ENCODE data around the gene PPP1R2.

DNA sequence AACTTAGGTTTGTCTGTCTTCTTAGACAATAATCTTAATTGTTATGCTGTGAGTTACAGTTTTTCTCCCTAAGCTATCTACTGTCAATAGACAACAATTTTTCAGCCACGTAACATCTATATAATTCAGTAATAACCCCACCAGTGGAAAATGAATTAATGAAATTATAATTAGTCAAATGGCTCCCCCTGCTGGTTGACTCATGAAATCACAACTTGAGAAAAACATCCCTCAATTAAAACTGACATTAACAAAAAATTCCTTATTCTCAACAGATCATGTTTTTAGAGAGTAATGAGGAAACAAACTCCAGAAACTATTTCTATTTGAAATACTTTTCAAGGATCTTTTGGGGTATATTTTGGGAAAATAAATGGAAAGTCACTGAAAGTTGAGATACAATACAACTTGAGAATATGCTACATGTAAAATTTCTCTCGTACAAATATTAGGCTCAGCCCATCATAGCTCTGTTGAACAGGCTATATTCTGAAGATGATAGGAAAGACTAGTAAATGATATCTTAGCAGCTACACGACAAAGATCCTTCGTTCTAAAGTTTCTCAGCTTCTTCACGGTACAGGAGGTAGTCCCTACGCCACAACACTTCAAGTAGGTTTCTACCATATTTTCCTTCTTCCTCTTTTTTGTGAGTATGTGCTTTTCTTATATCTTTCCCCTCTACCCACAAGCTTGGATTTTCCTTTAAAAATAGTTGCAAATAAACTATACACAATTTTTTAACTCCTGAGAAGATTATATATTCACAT lies 20.7 kb downstream of the PPP1R2 start:
- TF ChIP-seq, protein P1, sequence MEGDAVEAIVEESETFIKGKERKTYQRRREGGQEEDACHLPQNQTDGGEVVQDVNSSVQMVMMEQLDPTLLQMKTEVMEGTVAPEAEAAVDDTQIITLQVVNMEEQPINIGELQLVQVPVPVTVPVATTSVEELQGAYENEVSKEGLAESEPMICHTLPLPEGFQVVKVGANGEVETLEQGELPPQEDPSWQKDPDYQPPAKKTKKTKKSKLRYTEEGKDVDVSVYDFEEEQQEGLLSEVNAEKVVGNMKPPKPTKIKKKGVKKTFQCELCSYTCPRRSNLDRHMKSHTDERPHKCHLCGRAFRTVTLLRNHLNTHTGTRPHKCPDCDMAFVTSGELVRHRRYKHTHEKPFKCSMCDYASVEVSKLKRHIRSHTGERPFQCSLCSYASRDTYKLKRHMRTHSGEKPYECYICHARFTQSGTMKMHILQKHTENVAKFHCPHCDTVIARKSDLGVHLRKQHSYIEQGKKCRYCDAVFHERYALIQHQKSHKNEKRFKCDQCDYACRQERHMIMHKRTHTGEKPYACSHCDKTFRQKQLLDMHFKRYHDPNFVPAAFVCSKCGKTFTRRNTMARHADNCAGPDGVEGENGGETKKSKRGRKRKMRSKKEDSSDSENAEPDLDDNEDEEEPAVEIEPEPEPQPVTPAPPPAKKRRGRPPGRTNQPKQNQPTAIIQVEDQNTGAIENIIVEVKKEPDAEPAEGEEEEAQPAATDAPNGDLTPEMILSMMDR (IDR thresholded peaks at IDR 0.05; ENCODE audit: low read depth, low read length, poor library complexity, severe bottlenecking), result peak; percentile 84
- TF ChIP-seq EZH2phosphoT487 (IDR thresholded peaks at IDR 0.05; ENCODE audit: borderline replicate concordance, low read length), result no peak
